ENCODE measurements around the gene OPN3. TPM values are rescaled to one million over a fixed set of nuclear protein-coding genes. Genes with fewer than 3 reads are reported as not detected.

The OPN3 gene
- total RNA-seq, 4 donors from 2014 or later: 3.5 to 13.9 (median 4.8) TPM

- Histone ChIP-seq H3K4me1 (no peaks in the 10 kb centered on the region), H3K4me3 (no peak overlapping the region), H3K36me3 (no peaks in the 10 kb centered on the region), H3K27ac (no peak overlapping the region), H3K27me3 (peaks cover 4% of the 10 kb centered on the region), H3K9me3 (no peaks in the 10 kb centered on the region)
- 58 to 60% methylated on average over 2 of the region's 2 CpGs for WGBS, 2 donors (ENCODE audit: low coverage in 1 of 2)
- no peak for TF ChIP-seq EP300 (IDR thresholded peaks at IDR 0.05)
- TF ChIP-seq CTCF (IDR thresholded peaks at IDR 0.05): no peak
- TF ChIP-seq POLR2AphosphoS5 (IDR thresholded peaks at IDR 0.05): no peak
- TF ChIP-seq POLR2A (IDR thresholded peaks at IDR 0.05): no peak
- no peak for ATAC-seq
Observed at GRCh38 chr1:241600496-241600901, 39.7 kb downstream of the OPN3 start.

- no peak for TF ChIP-seq POLR2AphosphoS5 (IDR thresholded peaks at IDR 0.05)
- TF ChIP-seq CTCF (IDR thresholded peaks at IDR 0.05): no peak
- TF ChIP-seq POLR2A (IDR thresholded peaks at IDR 0.05): no peak
- no peak for TF ChIP-seq EP300 (IDR thresholded peaks at IDR 0.05)
- H3K4me1 ChIP-seq: no peaks in the 10 kb centered on the region
- H3K36me3 ChIP-seq: no peaks in the 10 kb centered on the region
- H3K27me3 ChIP-seq: no peaks in the 10 kb centered on the region
- H3K9me3 ChIP-seq: no peaks in the 10 kb centered on the region
- no peak overlapping the region for H3K27ac ChIP-seq
- no peak for ATAC-seq
- 100% methylated on average over 1 to 3 of the region's 3 CpGs for WGBS, 2 donors (ENCODE audit: low coverage in 1 of 2)
- no peak overlapping the region for H3K4me3 ChIP-seq
Observed at GRCh38 chr1:241598249-241598648, 41.9 kb downstream of the OPN3 start.

GRCh38 chr1:241596633-241597032 lies 43.5 kb downstream of the OPN3 start:
- Histone ChIP-seq H3K4me3 (no peak overlapping the region), H3K4me1 (no peaks in the 10 kb centered on the region), H3K27ac (no peak overlapping the region), H3K9me3 (no peaks in the 10 kb centered on the region), H3K36me3 (no peaks in the 10 kb centered on the region), H3K27me3 (no peaks in the 10 kb centered on the region)
- TF ChIP-seq POLR2A (IDR thresholded peaks at IDR 0.05) (no peak), CTCF (IDR thresholded peaks at IDR 0.05) (no peak), EP300 (IDR thresholded peaks at IDR 0.05) (no peak), POLR2AphosphoS5 (IDR thresholded peaks at IDR 0.05) (no peak)
- 83 to 94% methylated on average over 5 to 6 of the region's 6 CpGs for WGBS, 2 donors (ENCODE audit: low coverage in 1 of 2)
- no peak for ATAC-seq

- Histone ChIP-seq H3K27me3 (no peaks in the 10 kb centered on the region), H3K27ac (no peak overlapping the region), H3K4me1 (no peaks in the 10 kb centered on the region), H3K36me3 (no peaks in the 10 kb centered on the region), H3K4me3 (no peak overlapping the region), H3K9me3 (no peaks in the 10 kb centered on the region)
- WGBS, 2 donors (ENCODE audit: low coverage in 1 of 2): 88 to 100% methylated on average over 1 of the region's 1 CpG
- ATAC-seq: no peak
- no peak for TF ChIP-seq CTCF (IDR thresholded peaks at IDR 0.05)
- TF ChIP-seq POLR2AphosphoS5 (IDR thresholded peaks at IDR 0.05): no peak
- TF ChIP-seq POLR2A (IDR thresholded peaks at IDR 0.05): no peak
- no peak for TF ChIP-seq EP300 (IDR thresholded peaks at IDR 0.05)
Observed at GRCh38 chr1:241593186-241593585, 47.0 kb downstream of the OPN3 start.

GRCh38 chr1:241592273-241592958 lies 47.8 kb downstream of the OPN3 start:
- H3K27ac ChIP-seq: no peak overlapping the region
- 78 to 93% methylated on average over 3 of the region's 3 CpGs for WGBS, 2 donors (ENCODE audit: low coverage in 1 of 2)

More at GRCh38 chr1:241592273-241592958, 47.8 kb downstream of the OPN3 start:
- TF ChIP-seq CTCF (IDR thresholded peaks at IDR 0.05): no peak
- no peak for TF ChIP-seq POLR2AphosphoS5 (IDR thresholded peaks at IDR 0.05)
- no peak for TF ChIP-seq EP300 (IDR thresholded peaks at IDR 0.05)
- no peak for TF ChIP-seq POLR2A (IDR thresholded peaks at IDR 0.05)
- H3K9me3 ChIP-seq: no peaks in the 10 kb centered on the region
- no peaks in the 10 kb centered on the region for H3K27me3 ChIP-seq
- no peak overlapping the region for H3K4me3 ChIP-seq
- no peaks in the 10 kb centered on the region for H3K36me3 ChIP-seq
- ATAC-seq: no peak
- H3K4me1 ChIP-seq: no peaks in the 10 kb centered on the region

Data from gastroesophageal sphincter (tissue), 4 donors.